ENCODE data around the gene DUSP11.
"Not testable (repeated sequence)": the region's sequence is repeated elsewhere in the genome, so short reads cannot be mapped to it uniquely, and the experiment has no call there.

The DUSP11 gene

DNA sequence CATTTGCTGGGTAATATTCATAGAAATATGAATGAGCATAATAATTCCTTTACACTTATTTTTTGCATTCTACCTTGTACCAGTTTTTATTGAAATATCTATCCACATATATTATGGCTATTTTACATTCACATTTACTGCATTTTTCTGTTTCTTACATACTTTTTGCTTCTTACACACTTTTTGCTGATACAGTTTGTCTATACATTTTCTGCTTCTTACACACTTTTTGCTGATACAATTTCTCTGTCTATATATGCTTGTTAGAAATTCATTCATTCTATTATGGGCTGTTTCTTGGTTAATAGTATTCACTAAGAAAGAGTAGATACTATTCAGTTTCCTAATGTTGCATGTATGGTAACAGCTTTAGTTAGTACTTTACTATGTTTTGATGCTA, 32.0 kb upstream of the DUSP11 start:
- Mint-ChIP-seq H3K9me3 (no peaks in the 10 kb centered on the region), H3K27ac (no peak overlapping the region), H3K4me3 (no peak overlapping the region), H3K27me3 (peaks cover 9% of the 10 kb centered on the region), H3K4me1 (ENCODE audit: low read depth) (no peaks in the 10 kb centered on the region), H3K36me3 (ENCODE audit: low read depth) (no peaks in the 10 kb centered on the region)
- no peak for DNase-seq

DNA sequence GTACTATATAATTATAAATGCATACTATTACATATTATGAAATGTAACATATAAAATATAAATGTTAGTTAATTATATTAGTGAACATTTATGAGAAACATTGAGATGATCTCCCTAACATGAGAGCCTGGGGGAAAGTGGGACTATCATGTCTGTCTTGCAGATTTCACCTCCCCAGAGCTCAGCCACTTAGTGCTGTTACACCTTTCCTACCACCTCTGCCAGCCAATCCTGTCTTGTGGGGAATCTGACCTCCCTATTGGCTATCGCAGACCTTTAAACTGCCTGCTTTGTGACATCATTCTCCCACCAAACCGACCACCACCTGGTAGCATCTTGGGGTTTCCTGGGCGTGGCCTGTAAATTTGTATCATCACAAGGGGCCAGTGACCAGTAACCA, 4.0 kb upstream of the DUSP11 start, which contains the start of gene C2orf78:
C2orf78 (plus strand) TSS at position 301 of the 400 bp plus-strand sequence. CDS start 127 bp downstream, outside the sequence.
- H3K27me3 Mint-ChIP-seq; H3K27ac Mint-ChIP-seq; H3K4me1 Mint-ChIP-seq (ENCODE audit: low read depth); H3K4me3 Mint-ChIP-seq; DNase-seq; H3K9me3 Mint-ChIP-seq: not testable (repeated sequence)
- peaks cover 10% of the 10 kb centered on the region for H3K36me3 Mint-ChIP-seq (ENCODE audit: low read depth)

DNA sequence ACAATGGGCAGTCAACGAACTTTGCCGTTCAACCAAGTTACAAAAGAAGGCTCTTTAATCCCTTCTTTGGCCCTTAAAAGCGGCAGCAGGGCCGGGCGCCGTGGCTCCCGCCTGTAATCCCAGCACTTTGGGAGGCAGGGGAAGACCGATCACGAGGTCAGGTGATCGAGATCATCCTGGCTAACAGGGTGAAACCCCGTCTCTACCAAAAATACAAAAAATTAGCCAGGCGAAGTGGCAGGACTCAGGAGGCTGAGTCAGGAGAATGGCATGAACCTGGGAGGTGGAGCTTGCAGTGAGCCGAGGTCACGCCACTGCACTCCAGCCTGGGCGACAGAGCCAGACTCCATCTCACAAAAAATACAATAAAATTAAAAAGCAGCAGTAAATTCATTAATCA, 3.5 kb upstream of the DUSP11 start:
- not testable (repeated sequence) for H3K27me3 Mint-ChIP-seq, DNase-seq, H3K27ac Mint-ChIP-seq, H3K4me3 Mint-ChIP-seq, H3K9me3 Mint-ChIP-seq
- Mint-ChIP-seq H3K36me3 (ENCODE audit: low read depth) (peaks cover 11% of the 10 kb centered on the region), H3K4me1 (ENCODE audit: low read depth) (peaks cover 13% of the 10 kb centered on the region)

DNA sequence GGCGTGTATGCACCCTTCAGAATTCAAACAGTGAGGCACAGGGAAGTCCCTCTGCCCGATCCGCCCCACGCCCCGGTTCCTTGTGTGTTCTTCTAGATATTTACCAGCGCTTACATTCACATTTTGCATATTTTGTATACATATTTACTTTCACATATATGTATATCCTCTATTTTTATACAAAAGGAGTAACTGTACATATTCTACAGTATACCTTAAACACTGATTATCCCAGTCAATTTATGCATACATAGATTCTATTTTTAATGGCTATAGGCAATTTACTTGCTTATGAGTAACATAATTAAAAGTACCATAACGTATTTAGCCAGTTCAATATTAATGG, 307 bp upstream of the DUSP11 start:
- DNase-seq = no peak
- Mint-ChIP-seq H3K27me3 (peaks cover 2% of the 10 kb centered on the region), H3K36me3 (ENCODE audit: low read depth) (peaks cover 36% of the 10 kb centered on the region), H3K4me1 (ENCODE audit: low read depth) (peaks cover 33% of the 10 kb centered on the region), H3K27ac (peak overlapping the region; percentile 99), H3K9me3 (no peaks in the 10 kb centered on the region), H3K4me3 (peak overlapping the region; percentile 99)

DNA sequence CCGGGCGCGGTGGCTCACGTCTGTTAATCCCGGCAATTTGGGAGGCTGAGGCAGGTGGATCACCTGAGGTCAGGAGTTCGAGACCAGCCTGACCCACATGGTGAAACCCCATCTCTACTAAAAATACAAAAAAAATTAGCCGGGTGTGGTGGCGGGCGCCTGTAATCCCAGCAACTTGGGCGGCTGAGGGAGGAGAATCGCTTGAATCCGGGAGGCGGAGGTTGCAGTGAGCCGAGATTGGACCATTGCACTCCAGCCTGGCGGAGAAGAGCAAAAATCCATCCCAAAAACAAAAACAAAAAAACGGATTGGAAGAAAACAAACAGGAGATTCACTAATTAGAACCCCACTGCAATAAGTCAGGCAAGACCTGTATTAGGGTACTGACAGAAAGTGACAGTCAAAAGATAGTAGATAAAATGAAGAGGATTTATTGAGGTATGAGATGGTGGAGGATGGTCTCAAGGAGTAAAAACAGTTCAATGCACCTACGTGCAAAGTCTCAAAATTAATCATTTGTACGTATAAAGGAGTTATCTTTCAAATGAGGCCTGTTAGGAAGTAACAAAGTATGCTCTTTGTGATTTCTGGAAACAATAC, 936 bp downstream of the DUSP11 start:
- Mint-ChIP-seq H3K4me3 (peak overlapping the region; percentile 99), H3K27ac (peak overlapping the region; percentile 99), H3K36me3 (ENCODE audit: low read depth) (peaks cover 47% of the 10 kb centered on the region), H3K4me1 (ENCODE audit: low read depth) (peaks cover 43% of the 10 kb centered on the region)
- not testable (repeated sequence) for DNase-seq, H3K9me3 Mint-ChIP-seq, H3K27me3 Mint-ChIP-seq

DNA sequence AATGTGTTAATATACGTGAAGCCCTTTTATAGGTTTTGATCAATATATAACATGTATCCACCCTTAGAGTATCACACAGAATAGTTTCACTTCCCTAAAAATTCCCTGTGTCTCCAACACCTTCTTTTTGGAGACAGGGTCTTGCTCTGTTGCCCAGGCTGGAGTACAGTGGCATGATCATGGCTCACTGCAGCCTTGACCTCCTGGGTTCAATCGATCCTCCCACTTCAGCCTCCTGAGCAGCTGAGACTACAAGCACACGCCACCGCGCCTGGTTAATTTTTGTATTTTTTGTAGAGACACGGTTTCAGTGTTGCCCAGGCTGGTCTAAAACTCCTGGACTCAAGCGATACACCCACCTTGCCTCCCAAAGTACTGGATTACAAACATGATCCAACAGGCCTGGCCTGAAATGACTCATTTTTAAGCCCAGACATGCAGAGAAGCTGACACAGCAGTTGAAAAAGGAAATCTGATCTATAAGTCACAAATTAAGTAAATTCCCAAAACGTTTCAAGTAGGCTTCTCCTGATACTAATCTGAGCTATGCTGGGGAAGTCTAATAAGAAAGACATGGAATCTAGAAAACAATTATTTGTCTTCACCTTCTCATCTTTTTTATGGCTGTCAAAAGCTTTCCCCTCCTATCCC, 2.9 kb downstream of the DUSP11 start:
- Mint-ChIP-seq H3K4me3 (no peak overlapping the region), H3K4me1 (ENCODE audit: low read depth) (peaks cover 47% of the 10 kb centered on the region), H3K27ac (peak overlapping the region; percentile 64), H3K36me3 (ENCODE audit: low read depth) (peaks cover 66% of the 10 kb centered on the region), H3K9me3 (no peaks in the 10 kb centered on the region), H3K27me3 (no peaks in the 10 kb centered on the region)
- DNase-seq = no peak

DNA sequence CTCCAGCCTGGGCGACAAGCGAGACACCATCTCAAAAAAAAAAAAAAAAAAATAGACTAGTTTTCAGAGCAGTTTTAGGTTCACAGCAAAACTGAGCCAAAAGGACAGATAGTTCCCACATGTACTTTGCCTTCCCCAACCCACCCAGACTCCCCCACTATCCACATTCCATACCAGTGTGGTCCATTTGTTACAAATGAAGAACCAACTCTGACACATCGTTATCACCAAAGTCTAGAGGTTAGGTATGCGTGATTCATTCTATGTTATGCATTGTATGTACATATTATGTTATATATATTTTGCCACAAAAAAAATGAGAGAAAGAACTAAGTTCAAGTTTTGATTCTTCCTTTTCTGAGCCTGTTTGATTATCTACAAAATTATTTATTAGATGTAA, 3.5 kb downstream of the DUSP11 start:
- H3K36me3 Mint-ChIP-seq (ENCODE audit: low read depth) = peaks cover 69% of the 10 kb centered on the region
- H3K4me3 Mint-ChIP-seq = no peak overlapping the region
- peaks cover 47% of the 10 kb centered on the region for H3K4me1 Mint-ChIP-seq (ENCODE audit: low read depth)
- no peaks in the 10 kb centered on the region for H3K9me3 Mint-ChIP-seq
- DNase-seq = no peak
- H3K27ac Mint-ChIP-seq = peak overlapping the region; percentile 64
- no peaks in the 10 kb centered on the region for H3K27me3 Mint-ChIP-seq

DNA sequence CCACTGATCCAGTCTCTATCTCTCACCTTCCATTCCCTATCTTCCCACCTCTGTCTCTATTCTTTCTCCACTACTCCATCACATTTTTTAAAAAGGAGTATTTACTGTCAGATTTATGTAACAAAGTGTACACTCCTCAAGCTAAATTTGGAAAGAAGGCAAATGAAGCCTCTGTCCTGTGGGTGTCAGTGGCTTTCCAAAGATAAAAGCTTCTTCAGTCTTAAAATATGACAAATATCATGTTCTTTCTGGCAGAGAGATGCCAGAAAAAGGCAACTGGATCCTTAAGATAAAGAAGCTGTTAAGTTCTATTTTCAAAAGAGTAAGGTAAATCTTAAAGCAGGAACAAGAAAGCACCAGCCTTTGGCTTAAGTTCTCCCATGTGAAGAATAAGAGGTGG, 7.1 kb downstream of the DUSP11 start:
- H3K36me3 Mint-ChIP-seq (ENCODE audit: low read depth) = peaks cover 87% of the 10 kb centered on the region
- no peaks in the 10 kb centered on the region for H3K9me3 Mint-ChIP-seq
- H3K27me3 Mint-ChIP-seq = no peaks in the 10 kb centered on the region
- peak overlapping the region; percentile 26 for H3K27ac Mint-ChIP-seq
- no peak overlapping the region for H3K4me3 Mint-ChIP-seq
- DNase-seq = no peak
- peaks cover 40% of the 10 kb centered on the region for H3K4me1 Mint-ChIP-seq (ENCODE audit: low read depth)

DNA sequence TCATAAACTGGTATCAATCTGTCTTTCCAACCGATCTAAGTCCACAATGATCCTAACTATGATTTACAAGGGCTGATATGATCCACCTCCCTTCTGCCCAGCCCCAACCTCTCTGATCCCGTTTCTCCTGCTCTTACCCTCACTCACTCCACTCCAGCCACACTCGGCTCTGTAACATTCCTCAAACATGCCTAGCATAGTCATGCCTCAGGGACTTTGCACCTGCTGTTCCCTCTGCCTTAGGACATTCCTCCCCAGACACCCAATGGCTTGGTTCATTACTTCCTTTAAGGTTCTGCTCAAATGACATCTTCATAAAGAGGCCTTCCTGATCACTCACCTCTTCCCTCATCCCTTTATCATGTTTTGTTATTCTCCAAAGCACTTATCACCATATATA, 9.2 kb downstream of the DUSP11 start:
- peaks cover 28% of the 10 kb centered on the region for H3K4me1 Mint-ChIP-seq (ENCODE audit: low read depth)
- H3K27ac Mint-ChIP-seq = no peak overlapping the region
- H3K27me3 Mint-ChIP-seq = no peaks in the 10 kb centered on the region
- no peak for DNase-seq
- H3K9me3 Mint-ChIP-seq = no peaks in the 10 kb centered on the region
- no peak overlapping the region for H3K4me3 Mint-ChIP-seq
- peaks cover 85% of the 10 kb centered on the region for H3K36me3 Mint-ChIP-seq (ENCODE audit: low read depth)

DNA sequence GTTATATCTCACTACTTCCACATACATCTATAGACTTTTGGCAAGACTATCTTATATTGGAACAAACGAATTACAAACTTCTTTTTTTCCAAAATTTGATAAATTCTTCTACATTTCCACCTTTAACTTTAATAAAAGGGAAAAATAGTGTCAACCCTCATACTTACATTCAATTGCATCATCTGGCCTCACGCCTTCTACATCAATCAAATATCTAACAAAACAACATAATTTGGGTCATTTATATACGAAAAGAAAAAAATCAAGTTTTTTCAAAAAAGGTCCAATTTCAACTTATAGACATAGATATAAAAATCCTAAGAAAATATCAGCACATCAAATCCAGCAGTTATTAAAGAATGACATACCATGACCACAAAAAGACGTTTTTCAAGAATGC, 12.9 kb downstream of the DUSP11 start:
- peaks cover 13% of the 10 kb centered on the region for H3K4me1 Mint-ChIP-seq (ENCODE audit: low read depth)
- no peak overlapping the region for H3K27ac Mint-ChIP-seq
- H3K36me3 Mint-ChIP-seq (ENCODE audit: low read depth) = peaks cover 88% of the 10 kb centered on the region
- H3K4me3 Mint-ChIP-seq = no peak overlapping the region
- H3K27me3 Mint-ChIP-seq = no peaks in the 10 kb centered on the region
- H3K9me3 Mint-ChIP-seq = no peaks in the 10 kb centered on the region
- DNase-seq = no peak

DNA sequence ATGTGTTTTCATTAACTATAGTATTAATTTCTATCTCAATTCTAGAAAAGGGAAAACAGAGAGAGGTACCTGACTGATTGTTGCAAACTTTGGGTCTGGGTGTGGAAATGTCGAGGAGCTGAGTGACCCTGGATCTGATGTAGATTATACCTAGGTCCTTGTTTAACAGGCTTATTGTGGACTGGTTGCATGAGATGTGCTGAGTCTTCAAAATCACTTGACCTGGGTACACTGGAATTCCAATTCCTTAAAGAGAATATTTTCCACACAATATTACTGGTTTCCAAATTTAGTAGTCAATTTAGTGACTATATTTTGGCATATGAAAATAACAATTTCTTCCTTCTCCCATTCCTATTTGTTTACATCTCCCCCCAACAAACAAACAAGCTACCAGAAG, 13.6 kb downstream of the DUSP11 start:
- Mint-ChIP-seq H3K4me3 (no peak overlapping the region), H3K27ac (no peak overlapping the region), H3K36me3 (ENCODE audit: low read depth) (peaks cover 92% of the 10 kb centered on the region), H3K4me1 (ENCODE audit: low read depth) (peaks cover 13% of the 10 kb centered on the region), H3K9me3 (no peaks in the 10 kb centered on the region), H3K27me3 (no peaks in the 10 kb centered on the region)
- DNase-seq = no peak

DNA sequence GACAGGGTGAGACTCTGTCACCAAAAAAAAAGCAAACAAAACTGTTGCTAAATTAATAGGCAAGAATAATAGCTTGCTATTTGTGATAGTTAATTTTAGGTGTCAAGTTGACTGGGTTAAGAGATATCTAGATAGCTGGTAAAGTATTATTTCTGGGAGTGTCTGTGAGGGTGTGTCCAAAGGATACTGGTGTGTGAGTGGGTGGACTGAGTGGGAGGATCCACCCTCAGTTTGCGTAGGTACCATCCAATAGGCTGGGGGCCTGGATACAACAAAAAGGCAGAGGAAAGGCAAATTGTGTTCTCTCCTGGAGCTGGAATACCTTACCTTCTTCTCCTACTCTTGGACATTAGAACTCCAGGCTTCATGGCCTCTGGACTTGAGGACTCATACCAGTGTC, 15.0 kb downstream of the DUSP11 start:
- DNase-seq = no peak
- Mint-ChIP-seq H3K4me3 (no peak overlapping the region), H3K9me3 (no peaks in the 10 kb centered on the region), H3K4me1 (ENCODE audit: low read depth) (peaks cover 9% of the 10 kb centered on the region), H3K36me3 (ENCODE audit: low read depth) (peaks cover 92% of the 10 kb centered on the region), H3K27me3 (no peaks in the 10 kb centered on the region), H3K27ac (no peak overlapping the region)

DNA sequence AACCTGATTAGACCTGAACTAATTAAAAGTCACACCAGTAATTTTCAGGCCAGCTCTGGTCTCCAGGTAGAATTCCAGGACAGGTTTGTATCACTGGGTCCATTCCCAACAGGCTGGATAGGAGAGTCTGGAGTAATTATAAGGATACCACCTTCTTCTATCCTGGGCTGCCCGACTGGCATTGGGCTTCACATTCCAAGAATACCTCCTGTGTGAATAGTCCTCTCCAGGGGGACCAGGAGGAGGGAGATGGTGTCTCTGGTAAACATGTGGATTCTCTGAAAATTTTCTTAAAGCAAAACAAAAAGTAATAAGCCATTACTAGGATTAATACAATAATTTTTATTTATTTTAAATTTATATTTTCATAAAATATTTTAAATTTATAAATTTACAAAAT, 17.3 kb downstream of the DUSP11 start:
- Mint-ChIP-seq H3K4me3 (no peak overlapping the region), H3K27ac (no peak overlapping the region), H3K36me3 (ENCODE audit: low read depth) (peaks cover 92% of the 10 kb centered on the region), H3K27me3 (no peaks in the 10 kb centered on the region), H3K9me3 (no peaks in the 10 kb centered on the region), H3K4me1 (ENCODE audit: low read depth) (no peaks in the 10 kb centered on the region)
- DNase-seq = no peak

DNA sequence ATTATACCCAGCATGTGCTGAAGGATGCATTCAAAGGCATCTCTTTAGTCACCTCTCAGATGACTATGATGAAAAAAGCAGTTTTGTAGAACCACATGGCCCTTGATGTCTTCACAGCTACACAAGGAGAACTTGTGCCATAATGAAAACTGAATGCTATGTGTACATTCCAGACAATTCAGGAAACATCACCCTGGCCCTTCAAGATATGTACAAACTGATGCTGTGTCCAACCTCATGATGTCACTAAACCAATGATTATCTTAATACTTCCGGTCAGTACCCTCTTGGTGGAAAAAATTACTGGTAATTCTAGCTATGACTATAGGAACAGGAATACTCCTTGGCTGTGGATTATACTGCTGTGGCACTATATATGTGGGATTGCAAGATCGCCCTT, 20.0 kb downstream of the DUSP11 start:
- no peak overlapping the region for H3K4me3 Mint-ChIP-seq
- H3K27ac Mint-ChIP-seq = no peak overlapping the region
- H3K27me3 Mint-ChIP-seq = no peaks in the 10 kb centered on the region
- H3K36me3 Mint-ChIP-seq (ENCODE audit: low read depth) = peaks cover 89% of the 10 kb centered on the region
- no peak for DNase-seq
- H3K4me1 Mint-ChIP-seq (ENCODE audit: low read depth) = no peaks in the 10 kb centered on the region
- no peaks in the 10 kb centered on the region for H3K9me3 Mint-ChIP-seq

DNA sequence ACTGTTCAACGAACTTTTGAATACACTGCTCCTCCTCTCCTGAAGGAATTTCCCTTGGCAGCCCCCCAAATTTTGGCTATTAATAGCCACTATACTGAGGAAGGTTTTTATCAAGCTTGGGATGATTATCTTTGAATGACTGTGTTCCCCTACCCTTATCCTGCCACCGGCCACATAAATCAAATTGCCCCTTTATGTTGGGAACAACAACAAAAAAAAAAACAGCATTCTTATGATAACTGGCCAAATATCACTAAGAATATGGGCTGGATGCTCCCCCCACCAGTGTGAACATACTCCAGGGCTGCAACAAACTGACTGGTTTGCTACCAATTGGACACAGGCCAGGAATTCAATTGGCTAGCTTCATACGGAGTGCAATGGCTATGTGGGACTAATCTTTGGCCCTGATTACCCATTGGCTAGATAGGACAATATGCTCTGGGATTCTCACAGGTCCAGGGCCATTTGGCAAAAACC, 20.6 kb downstream of the DUSP11 start:
- H3K27ac Mint-ChIP-seq = no peak overlapping the region
- peaks cover 89% of the 10 kb centered on the region for H3K36me3 Mint-ChIP-seq (ENCODE audit: low read depth)
- H3K9me3 Mint-ChIP-seq = no peaks in the 10 kb centered on the region
- no peak overlapping the region for H3K4me3 Mint-ChIP-seq
- no peak for DNase-seq
- no peaks in the 10 kb centered on the region for H3K27me3 Mint-ChIP-seq
- H3K4me1 Mint-ChIP-seq (ENCODE audit: low read depth) = no peaks in the 10 kb centered on the region
